ENCODE data around the gene SEC24D.

The SEC24D gene

DNA sequence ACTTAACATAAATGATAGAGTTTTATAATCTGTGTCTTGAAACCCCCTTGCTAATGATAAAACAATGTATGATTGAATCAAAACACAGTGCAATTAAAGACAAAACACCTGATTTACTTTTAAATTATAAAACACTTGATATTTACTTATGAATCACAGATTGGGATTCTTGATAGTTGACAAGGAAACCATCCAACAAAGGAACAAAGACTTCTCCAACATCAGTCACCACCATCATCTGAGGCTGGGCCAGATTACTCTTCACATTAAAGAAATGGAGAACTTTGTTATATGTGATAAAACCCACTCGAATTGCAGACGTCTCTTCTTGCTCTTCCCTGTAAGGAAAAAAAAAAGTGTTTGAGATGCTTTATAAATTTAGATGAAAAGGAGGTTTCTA lies 83.4 kb downstream of the SEC24D start:
- DNase-seq (ENCODE audit: low read depth in 2 of 2): no peak

GRCh38 chr4:118751629-118752323 lies 84.2 kb downstream of the SEC24D start:
- no peak for DNase-seq (ENCODE audit: low read depth in 2 of 2)

DNA sequence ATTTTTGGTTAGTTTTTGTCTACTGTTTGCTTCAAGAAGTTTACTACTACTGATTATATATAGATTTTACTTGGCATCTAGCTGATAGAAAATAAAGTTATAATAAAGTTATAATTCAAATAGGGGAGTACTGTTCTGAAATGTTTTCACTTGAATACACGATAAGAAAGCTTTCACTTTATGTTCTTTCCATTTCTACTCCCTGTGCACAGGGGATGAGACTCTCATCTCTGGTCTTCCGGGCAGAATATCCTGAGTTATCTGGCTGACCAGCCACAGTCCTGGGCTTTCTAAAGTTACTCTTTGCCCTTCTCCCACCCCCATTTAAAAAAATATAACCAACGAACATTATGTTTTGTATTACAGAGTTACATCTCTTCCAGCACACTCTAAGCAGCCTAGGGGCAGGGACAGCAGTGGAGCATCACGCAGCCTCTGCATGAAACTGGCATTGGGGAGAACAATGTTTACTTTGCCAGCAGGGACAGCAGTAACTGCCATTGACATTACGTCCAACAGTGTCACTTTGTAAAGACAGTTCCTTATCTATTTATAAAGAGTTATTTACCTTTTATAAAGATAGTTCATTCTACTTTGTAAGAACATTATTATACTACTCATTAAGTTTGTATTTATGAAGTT lies 86.5 kb downstream of the SEC24D start:
- DNase-seq (ENCODE audit: low read depth in 2 of 2): no peak

DNA sequence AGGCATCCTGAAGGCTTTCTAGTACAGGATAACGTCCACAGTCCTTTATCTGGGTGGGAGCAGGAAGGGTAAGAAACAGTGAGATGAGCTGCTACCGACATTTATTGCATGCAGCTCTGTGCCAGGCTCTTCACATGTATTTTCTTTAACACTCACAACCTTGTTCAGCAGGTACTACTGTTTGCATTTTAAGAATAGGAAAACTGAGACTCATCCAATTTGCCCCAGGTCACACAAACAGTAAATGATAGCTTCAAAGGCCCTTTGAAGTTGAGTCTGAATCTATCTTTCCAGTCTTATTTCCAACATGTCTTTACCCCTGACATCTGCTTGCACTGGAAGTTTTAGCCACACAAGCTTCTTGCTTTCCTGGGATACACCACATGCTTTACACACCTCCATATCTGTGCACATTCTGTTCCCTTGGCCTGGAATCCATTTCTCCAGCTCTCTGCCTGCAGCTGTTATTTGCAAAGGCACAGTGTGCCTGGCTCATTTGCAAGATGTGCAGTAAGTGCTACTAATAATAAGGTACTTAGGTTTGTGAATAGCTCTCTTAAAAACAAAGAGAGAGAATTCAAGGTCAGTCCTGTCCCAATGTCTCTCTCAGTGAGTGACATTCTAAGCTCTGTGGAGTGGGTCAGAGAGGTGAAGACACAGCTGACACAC lies 89.5 kb downstream of the SEC24D start:
- no peak for DNase-seq (ENCODE audit: low read depth in 2 of 2)

DNA sequence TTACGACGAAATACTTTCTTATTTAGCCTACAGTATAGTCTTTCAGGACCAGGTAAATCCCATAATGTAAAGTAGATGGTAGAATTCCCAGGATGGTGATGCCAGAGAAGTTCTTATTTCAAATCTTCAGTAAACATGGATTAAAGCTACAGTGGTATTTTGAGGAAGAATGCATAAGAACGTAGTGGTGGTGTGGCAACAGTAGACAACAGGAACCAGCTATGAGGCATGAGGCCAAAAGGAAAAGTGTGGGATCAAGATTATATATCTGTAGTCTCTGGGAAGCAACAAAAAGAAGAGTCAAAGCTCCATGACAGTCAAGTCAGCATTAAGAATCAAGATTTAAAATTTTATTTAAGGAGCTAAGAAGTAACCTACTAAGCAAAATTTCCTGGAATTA lies 90.6 kb downstream of the SEC24D start:
- DNase-seq (ENCODE audit: low read depth in 2 of 2): no peak

GRCh38 chr4:118743867-118744266 lies 92.1 kb downstream of the SEC24D start:
- DNase-seq (ENCODE audit: low read depth in 2 of 2): no peak

DNA sequence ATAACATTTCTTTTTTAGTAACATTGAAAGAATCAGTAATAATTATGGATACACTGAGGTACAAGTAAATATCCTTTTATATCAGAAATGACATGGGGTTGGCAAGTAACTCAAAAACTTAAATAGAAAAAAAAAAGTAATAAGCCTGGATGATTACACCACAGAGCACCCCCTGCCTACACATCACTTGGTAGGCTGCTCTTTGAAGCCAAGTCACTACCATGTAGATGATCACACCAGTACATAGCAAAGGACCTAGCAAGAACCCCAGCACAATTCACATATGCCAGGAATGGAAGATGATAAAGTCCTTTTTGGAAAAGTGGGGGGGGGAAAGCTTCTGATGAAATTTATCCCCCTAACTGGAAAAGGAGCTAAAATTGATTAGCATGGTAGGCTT lies 93.9 kb downstream of the SEC24D start:
- no peak for DNase-seq (ENCODE audit: low read depth in 2 of 2)

- no peak for DNase-seq (ENCODE audit: low read depth in 2 of 2)
These were observed 94.5 kb downstream of the SEC24D start for GRCh38 chr4:118741301-118741855.

DNA sequence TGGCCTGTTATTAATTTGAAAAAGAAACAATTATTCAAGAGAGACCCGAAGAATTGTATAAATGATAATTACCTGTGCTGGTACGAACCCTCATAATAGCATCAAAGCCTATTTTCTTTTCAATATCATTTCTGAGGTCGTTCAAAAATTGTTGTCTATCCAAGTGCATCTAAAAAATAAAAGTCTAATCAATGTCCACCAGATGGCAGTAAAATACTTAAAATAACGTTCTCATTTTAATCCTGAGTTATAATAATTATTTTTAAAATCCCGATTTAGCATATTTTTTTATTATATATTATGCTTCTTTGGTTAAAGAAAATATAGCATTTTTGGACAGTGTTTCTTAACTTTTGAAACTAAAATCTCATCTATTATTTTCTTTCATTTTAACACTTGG lies 95.1 kb downstream of the SEC24D start:
- DNase-seq (ENCODE audit: low read depth in 2 of 2): no peak

- no peak for DNase-seq (ENCODE audit: low read depth in 2 of 2)
These were observed 96.8 kb downstream of the SEC24D start for GRCh38 chr4:118739022-118739713.

- DNase-seq (ENCODE audit: low read depth in 2 of 2): no peak
These were observed 97.8 kb downstream of the SEC24D start for GRCh38 chr4:118738090-118738489.

- DNase-seq (ENCODE audit: low read depth in 2 of 2): no peak
These were observed 99.0 kb downstream of the SEC24D start for GRCh38 chr4:118736900-118737299.

DNA sequence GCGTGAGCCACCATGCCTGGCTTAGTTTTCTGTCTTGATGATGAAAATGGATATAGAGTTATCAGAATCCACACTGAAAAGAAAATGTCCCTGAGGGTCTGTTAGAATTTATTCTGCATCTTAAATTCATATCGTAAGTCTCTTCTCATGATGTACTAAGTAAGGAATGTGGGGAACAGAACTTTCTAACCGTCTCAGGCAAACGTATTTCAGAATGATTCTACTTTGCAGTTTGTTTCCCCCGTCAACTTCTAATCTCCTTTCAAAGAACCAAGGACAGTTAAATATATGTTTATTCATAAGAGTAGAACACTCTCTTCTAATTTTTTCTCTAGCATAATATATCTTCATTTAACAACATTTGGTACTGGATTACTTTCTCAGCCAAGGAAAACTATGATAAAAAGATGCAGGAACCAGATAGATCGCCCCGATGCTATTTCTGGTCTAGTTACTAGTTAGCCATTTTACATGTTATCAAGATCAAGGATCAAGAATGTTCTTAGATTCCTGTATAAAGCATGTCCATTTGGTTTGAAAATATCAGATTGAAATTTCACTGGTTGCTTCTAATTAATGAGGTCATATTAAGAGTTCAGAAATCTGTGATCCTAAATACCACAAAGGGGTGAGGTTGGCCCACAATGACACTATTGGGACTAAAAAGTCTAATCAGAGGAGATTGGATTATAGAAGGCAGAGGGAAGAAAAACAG lies 101.3 kb downstream of the SEC24D start:
- no peak for DNase-seq (ENCODE audit: low read depth in 2 of 2)

DNA sequence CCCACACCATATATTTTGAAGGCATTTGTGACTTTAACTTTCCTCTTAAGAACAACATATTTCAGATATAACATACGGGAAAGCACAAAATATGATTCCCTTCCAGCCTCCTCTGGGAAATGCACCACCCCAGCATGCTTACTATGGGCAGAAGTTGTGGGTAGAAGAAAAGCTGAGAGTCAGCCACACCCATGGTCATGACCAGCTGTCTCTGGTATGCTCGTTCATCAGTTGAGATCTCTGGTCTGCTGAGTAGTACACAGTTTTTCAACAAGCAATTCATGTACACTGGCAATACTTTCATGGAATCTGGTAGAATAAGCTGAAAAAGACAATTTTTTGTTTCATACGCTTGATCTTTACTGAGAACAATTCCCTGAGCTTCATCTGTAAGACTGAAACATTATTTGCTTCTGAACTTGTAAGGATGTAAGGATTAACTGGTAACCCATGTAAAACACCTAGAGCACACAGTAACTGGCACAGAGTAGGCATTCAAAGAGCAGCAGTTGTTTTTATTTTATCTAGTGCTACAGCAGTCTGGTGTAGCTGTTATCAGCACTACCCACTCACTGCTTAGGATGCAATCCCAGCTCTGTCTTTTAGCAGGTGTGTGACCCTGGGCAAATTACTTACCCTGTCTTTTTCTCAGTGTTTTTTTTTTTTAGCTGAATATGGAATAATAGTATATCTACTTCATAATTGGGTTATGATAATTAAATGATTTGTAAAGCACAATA lies 103.2 kb downstream of the SEC24D start:
- no peak for DNase-seq (ENCODE audit: low read depth in 2 of 2)

GRCh38 chr4:118730683-118731082 lies 105.2 kb downstream of the SEC24D start:
- no peak for DNase-seq (ENCODE audit: low read depth in 2 of 2)

- DNase-seq (ENCODE audit: low read depth in 2 of 2): no peak
These were observed 106.3 kb downstream of the SEC24D start for GRCh38 chr4:118729287-118730286.

- no peak for DNase-seq (ENCODE audit: low read depth in 2 of 2)
These were observed 108.6 kb downstream of the SEC24D start for GRCh38 chr4:118727360-118727759.

DNA sequence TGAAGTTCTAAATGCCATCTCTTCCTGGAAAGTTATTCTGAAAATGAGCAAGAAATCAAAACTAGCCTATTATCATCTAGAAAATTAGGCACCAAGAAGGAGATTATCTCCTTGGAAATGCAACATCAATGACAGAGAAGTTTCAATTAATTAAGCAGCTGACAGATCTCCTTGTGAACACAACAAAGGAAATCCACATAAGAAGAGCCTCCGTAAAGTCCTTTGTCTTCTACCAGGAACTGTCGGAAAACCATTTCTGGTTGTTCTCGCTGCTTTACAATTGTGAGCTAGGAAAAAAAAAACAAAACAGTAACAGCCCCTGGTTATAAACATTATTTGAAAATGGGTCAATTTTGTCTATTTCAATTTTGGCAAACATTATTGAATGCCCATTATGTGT lies 112.6 kb downstream of the SEC24D start:
- no peak for DNase-seq (ENCODE audit: low read depth in 2 of 2)

DNA sequence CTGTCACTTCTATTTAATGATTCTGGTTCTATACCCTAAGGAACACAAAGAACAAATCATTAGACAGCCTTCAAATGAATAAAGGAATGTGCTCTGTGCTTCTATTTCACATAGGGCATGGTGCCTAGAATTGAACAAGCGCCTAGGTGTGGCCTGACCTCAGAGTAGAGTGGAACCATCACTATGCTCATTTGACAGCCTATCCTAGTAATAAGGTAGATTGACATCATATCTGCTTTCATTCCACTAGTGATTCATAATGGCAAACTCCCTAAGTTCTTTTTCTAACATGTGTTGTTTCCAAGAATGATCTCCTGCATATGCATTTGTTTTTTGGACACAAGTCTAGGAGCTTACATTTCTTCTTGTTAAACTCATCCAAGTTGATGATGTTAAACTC lies 114.2 kb downstream of the SEC24D start:
- no peak for DNase-seq (ENCODE audit: low read depth in 2 of 2)

Measured in stimulated activated CD8-positive, alpha-beta memory T cell treated with anti-CD3 and anti-CD28 coated beads, Interleukin-7, amount 100 ng/mL, for 1 hour (primary cell).